HG03175 (cell line): ENCODE measurements around the gene TXNRD2.

ENCODE experiments used
- ATAC-seq: cut with Tn5 transposase; IDR thresholded peaks from one replicate; pipeline ENCODE4 v1.9.1; 2021; ENCODE audit warnings: mild to moderate bottlenecking, moderate library complexity; ENCODE audit not compliant: unreplicated experiment

TXNRD2 gene

GRCh38 chr22:19905347-19906276 lies 36.0 kb downstream of the TXNRD2 start:
- ATAC-seq: no peak

DNA sequence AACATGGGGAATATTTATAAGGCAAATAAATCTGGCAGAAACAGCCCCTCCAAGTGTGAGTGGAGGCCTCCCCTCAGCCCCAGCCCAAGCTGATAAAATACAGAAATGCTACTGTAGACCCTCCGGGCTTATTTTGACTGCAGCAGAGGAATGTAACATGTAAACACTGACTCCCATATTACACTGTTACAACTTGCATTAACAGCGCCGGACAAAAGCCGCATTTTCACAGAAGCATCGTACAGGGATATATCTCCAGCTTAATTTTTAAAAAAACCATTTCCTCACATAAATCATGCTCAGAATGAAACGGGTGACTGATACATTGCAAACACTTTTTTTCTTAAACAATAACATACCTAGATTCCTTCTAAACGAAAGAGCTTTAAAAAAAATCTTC lies 36.7 kb downstream of the TXNRD2 start:
- no peak for ATAC-seq

DNA sequence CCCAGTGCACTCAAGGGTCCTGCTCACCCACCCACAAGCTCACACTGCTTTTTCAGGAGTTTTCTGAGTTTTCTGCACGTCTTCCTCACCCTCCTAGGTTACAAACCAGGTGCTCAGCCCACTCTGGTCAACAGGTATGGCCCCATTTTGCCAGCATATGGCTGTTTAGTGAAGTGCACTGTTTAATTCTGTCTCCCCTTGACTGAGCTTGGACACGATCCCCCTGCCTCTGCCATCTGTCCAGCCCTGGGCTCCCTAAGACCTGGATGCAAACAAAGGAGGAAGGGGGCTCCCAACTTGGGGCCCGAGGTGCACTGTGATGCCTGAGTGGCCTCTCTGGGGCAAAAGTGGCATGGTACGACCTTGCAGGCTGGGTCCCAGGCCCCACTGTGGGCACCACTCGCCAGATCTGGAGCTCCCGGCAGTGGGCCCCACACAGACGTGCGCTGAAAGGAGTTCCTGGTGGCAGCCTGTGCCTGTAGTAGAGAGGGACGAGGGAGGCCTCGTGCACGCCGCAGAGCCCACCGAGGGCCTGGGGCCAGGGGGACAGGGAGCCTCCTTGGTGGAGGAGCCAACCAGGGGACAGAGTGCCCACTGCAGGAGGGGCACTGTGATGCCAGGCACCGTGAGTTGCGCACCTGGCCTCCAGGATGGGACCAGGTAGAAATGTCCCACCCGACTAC lies 37.3 kb downstream of the TXNRD2 start:
- no peak for ATAC-seq

GRCh38 chr22:19903513-19903912 lies 38.1 kb downstream of the TXNRD2 start:
- no peak for ATAC-seq

- ATAC-seq: no peak
Observed at GRCh38 chr22:19903031-19903430, 38.6 kb downstream of the TXNRD2 start.

- ATAC-seq: no peak
Observed at GRCh38 chr22:19902245-19902715, 39.3 kb downstream of the TXNRD2 start.

- ATAC-seq: no peak
Observed at GRCh38 chr22:19901577-19902244, 39.9 kb downstream of the TXNRD2 start.

GRCh38 chr22:19900707-19901436 lies 40.7 kb downstream of the TXNRD2 start:
- ATAC-seq: no peak

DNA sequence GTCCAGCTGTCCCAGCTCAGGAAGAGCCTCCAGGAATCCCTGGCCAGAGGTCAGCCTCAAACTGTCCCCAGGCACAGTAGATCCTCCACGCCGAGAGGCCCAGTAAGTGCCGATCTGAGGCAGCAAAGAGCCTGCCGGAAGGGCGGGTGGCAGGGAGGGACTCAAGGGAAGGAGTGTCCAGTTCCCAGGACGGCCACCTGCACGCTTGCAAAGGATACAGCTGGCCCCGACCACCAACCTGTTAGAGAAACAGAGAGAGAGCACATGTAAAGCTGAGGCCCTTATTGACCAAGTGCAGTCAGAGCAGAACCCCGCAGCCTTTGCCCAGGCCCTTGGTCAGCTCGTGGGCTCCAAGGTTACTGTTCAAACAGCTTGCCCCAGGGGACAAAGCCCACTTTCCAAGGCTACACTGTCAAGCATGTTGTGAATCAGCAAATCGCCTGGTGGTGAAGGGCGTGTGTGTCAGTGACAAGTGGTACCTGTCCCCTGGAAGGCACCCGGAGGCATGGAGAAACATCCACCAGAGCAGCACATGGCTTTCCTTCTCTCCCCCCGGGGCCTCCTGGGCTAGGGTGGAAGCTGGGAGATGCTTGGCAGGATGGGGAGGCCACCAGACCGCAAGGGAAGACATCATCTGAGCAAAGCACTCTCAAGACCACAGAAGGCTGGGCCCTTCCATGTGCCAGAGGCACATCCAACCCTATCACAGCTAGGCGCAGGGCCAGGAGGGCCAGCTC lies 42.6 kb downstream of the TXNRD2 start:
- ATAC-seq: no peak

- no peak for ATAC-seq
Observed at GRCh38 chr22:19898145-19898544, 43.5 kb downstream of the TXNRD2 start.

GRCh38 chr22:19897726-19898125 lies 43.9 kb downstream of the TXNRD2 start:
- no peak for ATAC-seq

GRCh38 chr22:19896665-19897355 lies 44.8 kb downstream of the TXNRD2 start:
- ATAC-seq: no peak

GRCh38 chr22:19895160-19895849 lies 46.3 kb downstream of the TXNRD2 start:
- ATAC-seq: no peak

- ATAC-seq: no peak
Observed at GRCh38 chr22:19893363-19893762, 48.3 kb downstream of the TXNRD2 start.

- no peak for ATAC-seq
Observed at GRCh38 chr22:19892925-19893324, 48.7 kb downstream of the TXNRD2 start.

DNA sequence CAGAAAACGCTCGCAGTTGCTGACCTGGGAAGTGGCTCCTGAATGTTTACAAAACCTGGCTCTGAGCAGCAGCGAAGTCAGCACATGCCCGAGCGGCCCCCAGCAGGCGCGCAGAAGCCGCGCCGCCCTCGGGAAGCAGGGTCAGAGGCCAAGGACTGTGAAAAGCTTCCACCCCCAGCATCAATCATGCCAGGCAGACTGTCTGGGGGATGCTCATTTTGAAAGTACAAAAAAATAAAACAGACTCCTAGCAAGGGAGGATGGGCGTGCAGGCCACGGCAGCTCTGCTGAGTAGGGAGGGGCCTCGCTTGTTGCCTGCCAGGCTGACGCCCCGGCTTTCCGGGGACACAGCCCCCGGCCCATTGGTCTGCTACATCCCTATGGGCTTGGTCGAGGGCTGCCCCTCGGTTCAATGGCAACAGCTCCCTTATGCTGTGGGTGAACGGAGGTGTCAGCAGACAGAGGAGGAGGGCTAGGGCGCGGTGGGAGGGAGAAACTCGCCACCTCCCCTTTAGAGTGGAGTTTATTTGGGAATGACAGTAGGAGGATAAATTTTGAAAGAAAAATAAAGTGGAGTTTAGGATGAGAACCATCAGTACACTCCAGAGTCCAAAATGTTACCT lies 49.2 kb downstream of the TXNRD2 start:
- no peak for ATAC-seq

DNA sequence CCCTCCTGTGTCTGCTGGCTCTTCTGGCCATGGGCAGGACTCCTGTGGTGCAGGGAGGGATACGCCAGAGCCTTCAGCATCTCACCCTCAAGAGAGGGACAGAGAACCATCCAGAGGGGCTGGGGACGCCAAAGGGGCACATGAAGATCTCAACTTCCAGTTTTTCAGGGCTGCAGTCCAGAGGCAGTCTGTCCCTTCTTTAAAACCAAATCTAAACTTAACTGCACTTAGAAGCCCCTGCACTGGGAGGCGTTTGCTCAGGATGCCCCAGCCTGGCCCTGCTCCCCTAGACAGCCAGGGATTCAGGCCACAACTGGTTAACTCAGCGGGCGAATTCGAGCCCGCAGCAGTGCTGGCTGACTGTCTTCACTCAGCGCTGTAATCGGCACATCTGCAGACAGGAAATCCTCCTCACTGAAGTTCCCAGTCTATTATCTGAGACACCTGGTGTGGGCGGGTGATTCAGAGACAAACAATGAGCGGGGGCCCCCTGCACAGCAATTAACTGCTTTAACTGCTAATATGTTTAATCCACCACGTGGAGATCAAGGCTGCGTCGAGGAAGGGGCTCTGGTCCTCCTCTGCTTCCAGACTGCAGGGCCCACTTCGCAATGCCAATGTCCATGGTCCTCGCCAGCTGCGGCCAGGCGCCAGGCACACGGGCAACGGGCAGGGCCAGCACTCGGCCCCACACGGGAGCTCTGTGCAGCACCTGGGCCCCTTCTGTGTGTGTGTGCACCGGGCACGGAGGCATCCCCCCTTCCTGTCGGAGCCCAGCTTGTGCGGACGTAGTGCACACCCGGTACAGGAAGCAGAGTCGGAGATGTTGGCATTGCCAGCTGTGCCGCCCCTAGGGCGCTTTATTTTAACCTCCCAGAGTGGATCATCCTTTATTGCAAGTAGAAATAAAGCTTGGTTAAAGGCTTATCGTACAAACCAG lies 50.0 kb downstream of the TXNRD2 start:
- no peak for ATAC-seq
